HepG2 (cell line): ENCODE results near the gene CCNA2. TPM values are rescaled to one million over a fixed set of nuclear protein-coding genes. Genes with fewer than 3 reads are reported as not detected.
A peak's percentile ranks its signal among the peaks of the same experiment; 100 is the strongest.

Experiments
- ATAC-seq: fragments of 200-7000 bp; cut with Tn5 transposase; 3 replicates; pipeline ENCODE4 v1.9.1; 2020; ENCODE audit warnings: mild to moderate bottlenecking, moderate library complexity
- BruUV-seq: library from RNA; stranded (reverse); fragments of 400-500 nt; replicated peaks from 2 replicates; lab custom pipeline; 2021; lab: Mats Ljungman, UMichigan
- CTCF ChIA-PET: fragments of 300-600 bp; formaldehyde crosslinking; extraction: SDS; loops from one replicate; lab custom pipeline; 2021; ENCODE audit warnings: low total read pairs, inconsistent platforms, low intra/inter-chr PET ratio; lab: Yijun Ruan, JAX
- POLR2A ChIA-PET: fragments of 350-600 bp; sonication (Branson Sonifier 250); formaldehyde crosslinking; loops from one replicate; lab custom pipeline; 2020; ENCODE audit warnings: antibody characterized with exemption, inconsistent platforms; lab: Yijun Ruan, JAX
- DNase-seq: peaks from one replicate; pipeline ENCODE4 v3.0.0-alpha.2; 2015; ENCODE audit warnings: low spot score
- FAIRE-seq: peaks from 3 replicates; lab custom pipeline; 2011; peaks lifted over from hg19 to GRCh38; lab: Jason Lieb, UNC
- H2AFZ ChIP-seq: one replicate; pipeline ENCODE4 v1.6.1; 2011; ENCODE audit warnings: low read length, inconsistent platforms
- H3K27ac ChIP-seq: fragments of 300-600 bp; 3 replicates; pipeline ENCODE4 v1.8.0; 2011; ENCODE audit warnings: mixed run types, mild to moderate bottlenecking, mixed read lengths, low read length, inconsistent platforms; ENCODE audit not compliant: insufficient read depth; ENCODE audit errors: extremely low read length
- H3K27me3 ChIP-seq, 2 experiments: fragments of 200-600 bp in 1 of 2; 2 replicates in 1 of 2; 3 replicates in 1 of 2; pipeline versions ENCODE4 v1.6.0 to v1.8.0; 2011; ENCODE audit warnings: low read length in 2 of 2, mild to moderate bottlenecking in 2 of 2, moderate library complexity in 2 of 2, inconsistent platforms in 1 of 2; ENCODE audit not compliant: insufficient read depth in 2 of 2, control insufficient read depth in 1 of 2
- H3K36me3 ChIP-seq, 2 experiments: fragments of 200-600 bp in 1 of 2; replicated peaks in 1 of 2; 2 replicates in 1 of 2; 3 replicates in 1 of 2; pipeline versions ENCODE4 v1.5.1 to v1.8.0; 2011; ENCODE audit warnings: low read length in 2 of 2, inconsistent platforms in 1 of 2; ENCODE audit not compliant: insufficient read depth in 2 of 2, control insufficient read depth in 1 of 2
- H3K4me1 ChIP-seq: 2 replicates; pipeline ENCODE4 v1.5.1; 2012; ENCODE audit warnings: low read length, inconsistent platforms; ENCODE audit not compliant: insufficient read depth
- H3K4me2 ChIP-seq: 2 replicates; pipeline ENCODE4 v1.6.0; 2011; ENCODE audit warnings: low read depth, low read length, inconsistent platforms
- H3K4me3 ChIP-seq, 3 experiments: fragments of 200-600 bp in 1 of 3; sonication (generic), shearing (Covaris generic) in 1 of 3; replicated peaks in 1 of 3; 2 replicates each; pipeline ENCODE4 v1.5.1; 2011 to 2016; ENCODE audit warnings: low read length in 3 of 3, inconsistent platforms in 2 of 3, low read depth in 2 of 3, mild to moderate bottlenecking in 2 of 3, control low read depth in 1 of 3, mixed read lengths in 1 of 3; ENCODE audit not compliant: insufficient read depth in 1 of 3
- H3K79me2 ChIP-seq: one replicate; pipeline ENCODE4 v1.6.1; 2011; ENCODE audit warnings: low read length, inconsistent platforms; ENCODE audit not compliant: insufficient read depth
- H3K9ac ChIP-seq: 2 replicates; pipeline ENCODE4 v1.6.0; 2011; ENCODE audit warnings: mild to moderate bottlenecking, low read depth, low read length, inconsistent platforms; ENCODE audit not compliant: insufficient read depth
- H3K9me3 ChIP-seq: 2 replicates; pipeline ENCODE4 v1.5.1; 2012; ENCODE audit warnings: mild to moderate bottlenecking, low read length
- H4K20me1 ChIP-seq: 2 replicates; pipeline ENCODE4 v1.6.0; 2011; ENCODE audit warnings: inconsistent platforms, mild to moderate bottlenecking, low read length, moderate library complexity; ENCODE audit not compliant: insufficient read depth
- CREB1 ChIP-seq, 2 experiments: fragments of 450-650 bp in 1 of 2; IDR thresholded peaks; 2 replicates each; pipeline ENCODE4 v1.6.1; 2016 to 2017; ENCODE audit warnings: control low read depth in 1 of 2, mild to moderate bottlenecking in 1 of 2, missing compliant biosample characterization in 1 of 2, missing genetic modification characterization in 1 of 2
- FOXA3 ChIP-seq: IDR thresholded peaks from 2 replicates; pipeline ENCODE4 v1.6.1; 2016; ENCODE audit warnings: missing genetic modification reagents, missing compliant biosample characterization
- FOXP4 ChIP-seq: sonication (generic); formaldehyde crosslinking; IDR thresholded peaks from 2 replicates; pipeline ENCODE4 v1.4.0; 2020; ENCODE audit warnings: missing genetic modification reagents
- SRF ChIP-seq: IDR thresholded peaks from 2 replicates; pipeline ENCODE4 v1.6.1; 2011; ENCODE audit warnings: mild to moderate bottlenecking, low read depth, low read length, moderate library complexity
- TCF12 ChIP-seq, 2 experiments: fragments of 450-650 bp in 1 of 2; sonication (generic) in 1 of 2; formaldehyde crosslinking in 1 of 2; IDR thresholded peaks; 2 replicates each; pipeline versions ENCODE4 v1.6.1 to v1.8.0; 2017 to 2022; ENCODE audit warnings: antibody characterized with exemption in 1 of 2, mild to moderate bottlenecking in 1 of 2, missing genetic modification reagents in 1 of 2, moderate library complexity in 1 of 2
- XBP1 ChIP-seq: sonication (generic); formaldehyde crosslinking; IDR thresholded peaks from 2 replicates; pipeline ENCODE4 v1.5.0; 2020; ENCODE audit warnings: missing genetic modification reagents
- YEATS4 ChIP-seq: sonication (generic); formaldehyde crosslinking; IDR thresholded peaks from 2 replicates; pipeline ENCODE4 v1.4.0; 2020; ENCODE audit warnings: missing genetic modification reagents, borderline replicate concordance
- ZHX1 ChIP-seq: sonication (generic); formaldehyde crosslinking; IDR thresholded peaks from 2 replicates; pipeline ENCODE4 v1.8.1; 2022; ENCODE audit warnings: low read depth, mild to moderate bottlenecking, missing genetic modification reagents
- ZNF644 ChIP-seq: IDR thresholded peaks from 2 replicates; pipeline ENCODE4 v1.6.1; 2016; ENCODE audit warnings: low read depth
- ZNF83 ChIP-seq: sonication (generic); formaldehyde crosslinking; IDR thresholded peaks from 2 replicates; pipeline ENCODE4 v1.4.0; 2020; ENCODE audit warnings: missing genetic modification reagents, mild to moderate bottlenecking, borderline replicate concordance
- in situ Hi-C: cut with HindIII; loops from 2 replicates; pipeline ENCODE4 v1.10.0; 2017; ENCODE audit warnings: low pct_unique_long_range_greater_than_20kb; ENCODE audit not compliant: extremely low pct_ligation_motif_present
- intact Hi-C: fragments of 100-400 bp; cut with micrococcal nuclease; formaldehyde crosslinking; loops from one replicate; pipeline ENCODE4 v1.10.0; 2022; ENCODE audit not compliant: unreplicated experiment
- polyA plus RNA-seq, 8 experiments: library from polyadenylated mRNA; depleted of rRNA in 3 of 8; stranded (reverse) in 7 of 8; unstranded in 1 of 8; fragments of >200 nt; fragmentation: Illumina TruSeq in 4 of 8; extraction: Trizol in 4 of 8; gene quantifications; 2 replicates each; pipeline versions ENCODE4 v1.2.1 to v1.2.3, GENCODE V29; 2011 to 2016; ENCODE audit warnings: low read depth in 4 of 8, missing spikeins in 1 of 8, mixed read lengths in 1 of 8; ENCODE audit not compliant: insufficient read depth in 1 of 8
- total RNA-seq, 5 experiments: library from RNA; depleted of rRNA; stranded (reverse); fragments of >200 nt; fragmentation: Illumina TruSeq; extraction: Trizol; gene quantifications; 2 replicates each; pipeline ENCODE4 v1.2.3, GENCODE V29; 2016; ENCODE audit warnings: low read depth in 1 of 5
- TF ChIP-seq, protein P1 (sequence below): IDR thresholded peaks from 2 replicates; pipeline ENCODE4 v1.6.1; 2016

Gene CCNA2
- total and polyA plus RNA-seq, 2 of the 13 experiments (the other 11 are each of a cell fraction or from before 2014, with no cell fraction given) = 31.3 to 105 TPM

DNA sequence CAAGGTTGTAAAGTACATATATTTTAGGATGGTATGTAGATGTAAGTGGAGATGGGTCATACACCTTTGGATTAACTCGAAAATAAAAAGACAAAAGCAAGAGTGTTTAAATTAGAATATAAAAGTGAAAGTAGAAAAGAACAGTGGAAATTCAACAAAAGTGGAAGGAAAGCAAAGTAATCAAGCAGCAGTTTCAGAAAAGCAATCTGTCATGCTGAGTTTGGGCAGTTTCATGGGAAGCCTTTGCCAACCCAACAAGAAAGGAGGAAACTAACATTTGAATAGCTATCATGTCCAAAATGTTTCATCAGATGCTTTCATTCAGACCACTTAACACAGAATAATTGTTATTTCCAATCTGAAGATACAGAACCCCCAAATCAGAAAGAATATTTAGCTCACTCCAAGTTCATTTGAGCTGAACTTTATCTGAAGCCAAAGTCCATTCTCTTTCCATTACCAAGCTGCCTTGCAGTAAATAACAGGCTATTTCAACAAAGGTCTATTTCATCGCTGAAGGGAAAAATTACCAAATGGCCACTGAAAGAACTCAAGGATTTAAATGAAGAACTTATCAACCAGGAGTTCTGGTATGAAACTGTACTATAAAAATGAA is 24.4 kb downstream of the CCNA2 start (continued):
- no peak for TF ChIP-seq XBP1 (CRISPR knock-in tag)
- peak; percentile 90 for TF ChIP-seq ZNF644 (CRISPR knock-in tag)
- 0 out of 2 replicates have a peak, but pooled peaks have one; percentile 49 for TF ChIP-seq FOXA3 (CRISPR knock-in tag)
- peak; percentile 25; the same call in 1 of the 2 replicates for TF ChIP-seq FOXP4
- no peak for TF ChIP-seq CREB1 (IDR thresholded peaks at IDR 0.05)
- peak; percentile 42 for TF ChIP-seq CREB1 (CRISPR knock-in tag; IDR thresholded peaks at IDR 0.05)
- no peak for TF ChIP-seq ZNF83 (CRISPR knock-in tag)

DNA sequence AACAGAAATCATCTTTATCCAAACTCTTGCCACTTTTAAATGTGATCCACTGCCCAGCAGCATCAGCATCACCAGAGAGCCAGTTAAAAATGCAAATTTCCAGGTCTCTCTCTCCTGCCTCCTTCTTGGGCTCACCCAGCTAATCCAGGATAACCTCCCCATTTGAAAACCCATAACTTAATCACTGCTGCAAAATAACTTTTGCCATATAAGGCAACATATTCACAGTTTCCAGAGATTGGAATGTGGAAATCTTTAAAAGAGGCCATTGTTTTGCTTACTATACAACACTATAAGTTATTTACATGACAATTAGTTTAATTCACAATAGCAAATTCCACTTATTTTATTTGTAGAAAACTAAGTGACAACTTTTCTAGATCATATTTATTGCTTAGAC is 27.4 kb downstream of the CCNA2 start:
- no peaks in the 10 kb centered on the region for H3K36me3 ChIP-seq
- H2AFZ ChIP-seq = no peak overlapping the region
- H3K4me2 ChIP-seq = no peak overlapping the region
- in situ Hi-C loops = no loop called here
- no peak overlapping the region for H3K27ac ChIP-seq
- TF ChIP-seq TCF12 (IDR thresholded peaks at IDR 0.05) (no peak), TCF12 (CRISPR knock-in tag; IDR thresholded peaks at IDR 0.05) (no peak), ZHX1 (CRISPR knock-in tag) (no peak), SRF (peak; percentile 60; the same call in 1 of the 2 replicates), YEATS4 (no peak)
- TF ChIP-seq, protein P1, sequence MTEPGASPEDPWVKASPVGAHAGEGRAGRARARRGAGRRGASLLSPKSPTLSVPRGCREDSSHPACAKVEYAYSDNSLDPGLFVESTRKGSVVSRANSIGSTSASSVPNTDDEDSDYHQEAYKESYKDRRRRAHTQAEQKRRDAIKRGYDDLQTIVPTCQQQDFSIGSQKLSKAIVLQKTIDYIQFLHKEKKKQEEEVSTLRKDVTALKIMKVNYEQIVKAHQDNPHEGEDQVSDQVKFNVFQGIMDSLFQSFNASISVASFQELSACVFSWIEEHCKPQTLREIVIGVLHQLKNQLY (CRISPR knock-in tag) = no peak
- no TSS peak for BruUV-seq
- H3K79me2 ChIP-seq = peaks cover 1% of the 10 kb centered on the region
- H3K27me3 ChIP-seq = no peaks in the 10 kb centered on the region; a peak in 1 of 5 replicates
- ATAC-seq = no peak
- FAIRE-seq = no peak
- no peaks in the 10 kb centered on the region for H3K9me3 ChIP-seq
- CTCF ChIA-PET = no interaction called here
- DNase-seq = no peak
- no peak overlapping the region for H3K9ac ChIP-seq
- POLR2A ChIA-PET = no interaction called here
- no peak overlapping the region for H3K4me3 ChIP-seq
- intact Hi-C loops = no loop called here
- peaks cover 61% of the 10 kb centered on the region for H3K4me1 ChIP-seq
- H4K20me1 ChIP-seq = no peaks in the 10 kb centered on the region
